ENCODE results near the gene RARA. TPM values are rescaled to one million over a fixed set of nuclear protein-coding genes. Genes with fewer than 3 reads are reported as not detected.
A peak's percentile ranks its signal among the peaks of the same experiment; 100 is the strongest.

The RARA gene
- total RNA-seq, 1 donor from 2014 or later = 72.5 TPM

DNA sequence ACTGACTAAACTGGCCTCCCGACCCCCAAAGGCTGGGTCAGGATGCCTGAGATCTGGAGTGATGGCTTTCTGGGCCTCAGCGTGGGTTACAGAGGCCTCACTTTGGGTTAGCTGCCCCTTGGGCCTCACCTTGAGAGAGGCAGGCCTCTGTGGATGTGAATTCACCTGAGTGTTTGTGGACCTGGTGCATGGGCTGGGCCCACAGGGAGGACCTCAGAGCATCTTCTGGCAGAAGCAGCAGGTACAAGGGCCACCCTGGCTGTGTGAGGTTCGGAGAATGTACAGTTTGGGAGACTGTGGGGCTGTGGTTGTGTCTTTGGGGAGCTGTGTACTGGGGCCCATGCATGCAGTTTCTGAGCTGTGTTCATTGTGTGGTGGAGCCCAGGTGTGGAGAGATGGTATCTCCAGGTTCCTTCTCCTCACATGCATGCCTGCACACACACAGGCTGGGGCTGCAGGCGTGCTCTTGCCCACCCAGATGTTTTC lies 18.3 kb downstream of the RARA start:
- H3K27me3 Mint-ChIP-seq = no peaks in the 10 kb centered on the region
- peaks cover 94% of the 10 kb centered on the region for H3K4me1 Mint-ChIP-seq
- no peak for ATAC-seq (ENCODE audit: low read depth)
- CTCF ChIA-PET = interaction anchor here (1.2 to 5.4 kb wide), 4 partner anchors 12 to 26 kb away, joined by 3 to 53 read pairs (median 14); no protein-coding TSS in a partner anchor
- H3K36me3 Mint-ChIP-seq (ENCODE audit: low read depth) = peaks cover 22% of the 10 kb centered on the region
- DNase-seq = no peak
- peak overlapping the region; percentile 93 for H3K4me3 Mint-ChIP-seq
- POLR2A ChIA-PET = interaction anchor here (0.5 to 7.4 kb wide), 9 partner anchors 8 to 206 kb away, joined by 3 to 154 read pairs (median 8); partner anchors contain the start of genes RARA and TOP2A
- no peaks in the 10 kb centered on the region for H3K9me3 Mint-ChIP-seq
- TF ChIP-seq, protein P1, sequence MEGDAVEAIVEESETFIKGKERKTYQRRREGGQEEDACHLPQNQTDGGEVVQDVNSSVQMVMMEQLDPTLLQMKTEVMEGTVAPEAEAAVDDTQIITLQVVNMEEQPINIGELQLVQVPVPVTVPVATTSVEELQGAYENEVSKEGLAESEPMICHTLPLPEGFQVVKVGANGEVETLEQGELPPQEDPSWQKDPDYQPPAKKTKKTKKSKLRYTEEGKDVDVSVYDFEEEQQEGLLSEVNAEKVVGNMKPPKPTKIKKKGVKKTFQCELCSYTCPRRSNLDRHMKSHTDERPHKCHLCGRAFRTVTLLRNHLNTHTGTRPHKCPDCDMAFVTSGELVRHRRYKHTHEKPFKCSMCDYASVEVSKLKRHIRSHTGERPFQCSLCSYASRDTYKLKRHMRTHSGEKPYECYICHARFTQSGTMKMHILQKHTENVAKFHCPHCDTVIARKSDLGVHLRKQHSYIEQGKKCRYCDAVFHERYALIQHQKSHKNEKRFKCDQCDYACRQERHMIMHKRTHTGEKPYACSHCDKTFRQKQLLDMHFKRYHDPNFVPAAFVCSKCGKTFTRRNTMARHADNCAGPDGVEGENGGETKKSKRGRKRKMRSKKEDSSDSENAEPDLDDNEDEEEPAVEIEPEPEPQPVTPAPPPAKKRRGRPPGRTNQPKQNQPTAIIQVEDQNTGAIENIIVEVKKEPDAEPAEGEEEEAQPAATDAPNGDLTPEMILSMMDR (IDR thresholded peaks at IDR 0.05) = no peak
- H3K27ac Mint-ChIP-seq = peak overlapping the region; percentile 98
- intact Hi-C loops (cut with micrococcal nuclease) = loop anchor here (10.0 kb wide), 1 partner anchor 572 kb away; no protein-coding TSS in a partner anchor

DNA sequence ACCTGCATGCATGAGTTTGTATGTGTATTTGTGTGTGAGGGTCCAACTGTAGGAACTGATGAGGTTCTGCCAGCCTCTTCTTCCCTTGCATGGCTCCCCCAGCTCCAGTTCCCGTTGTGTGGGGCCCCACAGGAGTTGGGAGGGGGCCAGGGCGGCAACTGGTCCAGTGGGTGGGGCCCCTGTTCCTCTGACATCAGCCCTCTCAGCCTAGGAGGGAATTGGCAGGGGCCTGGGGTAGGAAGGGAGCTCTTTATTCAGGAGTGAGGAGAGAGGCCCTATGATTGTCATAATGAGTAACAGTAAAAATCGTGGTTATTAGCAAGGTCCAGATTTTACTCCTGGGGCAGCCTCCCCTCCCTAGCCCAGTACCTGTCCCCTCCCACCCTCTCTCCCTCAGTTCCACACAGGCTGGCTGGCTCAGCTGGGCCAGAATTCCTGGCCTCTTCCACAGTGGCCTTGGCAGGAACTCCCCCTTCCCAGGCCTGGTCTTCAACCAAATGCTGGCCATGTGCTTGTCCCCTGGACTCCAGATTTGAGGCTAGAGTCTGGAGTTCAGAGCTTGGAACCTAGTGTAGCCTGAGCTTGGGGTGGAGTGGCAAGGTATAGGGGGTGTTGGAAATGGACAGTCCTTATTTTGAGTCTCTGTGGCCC lies 18.9 kb downstream of the RARA start:
- Mint-ChIP-seq H3K27me3 (no peaks in the 10 kb centered on the region), H3K27ac (peak overlapping the region; percentile 98), H3K4me3 (peak overlapping the region; percentile 93), H3K4me1 (peaks cover 94% of the 10 kb centered on the region), H3K36me3 (ENCODE audit: low read depth) (peaks cover 25% of the 10 kb centered on the region), H3K9me3 (no peaks in the 10 kb centered on the region)
- TF ChIP-seq, protein P1 (IDR thresholded peaks at IDR 0.05) = no peak
- POLR2A ChIA-PET = interaction anchor here (0.5 to 7.4 kb wide), 7 partner anchors 9 to 44 kb away, joined by 3 to 154 read pairs (median 7); partner anchors contain the start of gene RARA
- intact Hi-C loops (cut with micrococcal nuclease) = loop anchor here (10.0 kb wide), 1 partner anchor 573 kb away; no protein-coding TSS in a partner anchor
- CTCF ChIA-PET = interaction anchor here (1.0 to 5.4 kb wide), 4 partner anchors 9 to 26 kb away, joined by 3 to 53 read pairs (median 6); no protein-coding TSS in a partner anchor
- ATAC-seq (ENCODE audit: low read depth) = no peak
- DNase-seq = no peak

DNA sequence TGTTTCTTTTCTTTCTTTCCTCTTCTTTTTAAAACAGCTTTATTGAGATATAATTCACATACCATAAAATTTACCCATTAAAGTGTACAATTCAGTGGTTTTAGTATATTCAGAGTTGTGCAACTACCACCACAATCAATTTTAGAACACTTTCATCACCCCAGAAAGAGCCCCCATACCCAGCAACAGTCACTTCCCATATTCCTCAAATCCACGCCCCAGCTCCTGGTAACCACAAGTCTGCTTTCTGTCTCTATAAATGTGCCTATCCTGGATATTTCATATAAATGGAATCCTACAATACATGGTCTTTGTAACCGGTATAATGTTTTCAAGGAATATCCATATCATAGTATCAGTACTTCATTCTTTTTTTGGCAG lies 19.4 kb downstream of the RARA start:
- Mint-ChIP-seq H3K4me3 (peak overlapping the region; percentile 13), H3K4me1 (peaks cover 93% of the 10 kb centered on the region), H3K27ac (peak overlapping the region; percentile 47), H3K36me3 (ENCODE audit: low read depth) (peaks cover 29% of the 10 kb centered on the region), H3K27me3 (no peaks in the 10 kb centered on the region), H3K9me3 (no peaks in the 10 kb centered on the region)
- POLR2A ChIA-PET = interaction anchor here (0.7 to 7.4 kb wide), 4 partner anchors 9 to 45 kb away, joined by 4 to 154 read pairs (median 6); partner anchors contain the start of gene RARA
- DNase-seq (no peak), ATAC-seq (ENCODE audit: low read depth) (no peak)
- CTCF ChIA-PET = interaction anchor here (1.0 to 5.4 kb wide), 3 partner anchors 10 to 25 kb away, joined by 3 to 53 read pairs (median 5); no protein-coding TSS in a partner anchor
- intact Hi-C loops (cut with micrococcal nuclease) = loop anchor here (10.0 kb wide), 1 partner anchor 574 kb away; no protein-coding TSS in a partner anchor
- TF ChIP-seq, protein P1 (IDR thresholded peaks at IDR 0.05) = no peak

DNA sequence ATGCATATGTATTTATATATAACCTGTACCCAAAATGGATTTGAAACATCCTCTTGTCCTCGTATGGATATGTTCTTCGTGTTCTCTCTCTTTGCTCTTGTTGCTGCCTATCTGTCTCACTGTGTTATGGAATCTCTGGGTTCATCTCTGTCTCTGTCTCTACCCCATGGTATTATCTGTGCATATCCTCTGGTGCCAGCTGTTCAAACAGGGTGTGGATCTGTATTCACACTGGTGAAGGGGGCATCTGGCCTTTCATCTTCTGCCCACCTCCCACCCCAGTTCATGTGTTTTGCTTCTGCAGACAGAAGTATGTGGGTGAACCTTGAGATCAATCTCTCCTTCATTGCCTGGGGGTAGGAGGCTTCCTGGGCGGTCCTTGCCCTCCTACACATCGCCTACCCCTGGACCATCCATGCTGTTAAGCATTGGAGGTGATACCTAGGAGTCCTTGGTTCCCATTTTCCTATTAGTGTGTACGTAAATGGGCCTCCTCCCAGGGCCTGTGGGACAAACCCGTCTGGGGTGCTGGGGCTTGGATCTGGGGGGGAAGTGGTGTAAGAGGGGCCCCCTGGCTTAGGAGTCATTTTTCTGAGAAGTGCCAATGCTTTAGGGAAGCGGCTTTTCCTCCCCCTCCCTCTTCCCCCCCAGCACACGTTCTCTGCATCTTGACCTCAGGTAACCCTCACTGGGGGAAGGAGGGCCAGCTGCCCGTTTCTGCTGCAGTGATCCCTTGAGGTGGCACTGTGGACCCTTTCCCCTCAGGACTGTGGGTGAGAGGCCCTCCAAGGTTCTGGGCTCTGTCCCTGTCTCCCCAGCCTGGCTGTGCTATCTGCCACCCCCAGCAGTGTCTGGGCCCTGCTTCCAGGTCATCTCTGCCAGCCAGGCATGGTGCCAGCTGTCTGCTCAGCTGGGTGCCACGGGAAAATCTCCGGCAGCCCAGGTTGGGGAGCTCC lies 21.1 kb downstream of the RARA start:
- POLR2A ChIA-PET = interaction anchor here (1.0 to 1.2 kb wide), 2 partner anchors 11 to 15 kb away, joined by 3 to 6 read pairs; no protein-coding TSS in a partner anchor
- peaks cover 93% of the 10 kb centered on the region for H3K4me1 Mint-ChIP-seq
- ATAC-seq (ENCODE audit: low read depth) (no peak), DNase-seq (no peak)
- intact Hi-C loops (cut with micrococcal nuclease) = loop anchor here (10.0 kb wide), 1 partner anchor 575 kb away; no protein-coding TSS in a partner anchor
- peak overlapping the region; percentile 70 for H3K27ac Mint-ChIP-seq
- peak overlapping the region; percentile 50 for H3K4me3 Mint-ChIP-seq
- no peaks in the 10 kb centered on the region for H3K27me3 Mint-ChIP-seq
- CTCF ChIA-PET = interaction anchor here (0.8 to 1.8 kb wide), 4 partner anchors 13 to 27 kb away, joined by 3 to 10 read pairs (median 4); no protein-coding TSS in a partner anchor
- TF ChIP-seq, protein P1 (IDR thresholded peaks at IDR 0.05) = no peak
- H3K9me3 Mint-ChIP-seq = no peaks in the 10 kb centered on the region
- H3K36me3 Mint-ChIP-seq (ENCODE audit: low read depth) = peaks cover 35% of the 10 kb centered on the region
